HG03354 (cell line): ENCODE results near the gene C5orf15.
"Not testable (repeated sequence)": the region's sequence is repeated elsewhere in the genome, so short reads cannot be mapped to it uniquely, and the experiment has no call there.

Experiments used
- ATAC-seq: cut with Tn5 transposase; IDR thresholded peaks from one replicate; pipeline ENCODE4 v1.9.1; 2021; ENCODE audit warnings: mild to moderate bottlenecking; ENCODE audit not compliant: unreplicated experiment, poor library complexity, severe bottlenecking

The C5orf15 gene

DNA sequence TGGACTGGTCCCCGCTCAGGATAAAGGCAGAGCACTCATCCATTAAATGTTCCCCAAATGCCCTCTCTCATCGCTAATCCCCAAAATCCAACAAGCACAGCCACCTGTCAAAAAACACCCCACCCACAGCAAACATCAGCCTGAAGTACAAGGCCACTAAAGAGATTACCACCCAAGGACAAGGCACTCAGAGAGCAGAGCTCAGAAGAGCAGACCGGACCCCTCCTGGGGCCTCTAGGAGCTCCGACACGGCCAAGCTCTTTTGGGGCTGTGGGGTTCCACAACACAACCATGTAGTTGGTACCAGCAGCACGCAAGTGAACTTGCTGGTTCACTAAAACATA is 26.5 kb upstream of the C5orf15 start:
- no peak for ATAC-seq

DNA sequence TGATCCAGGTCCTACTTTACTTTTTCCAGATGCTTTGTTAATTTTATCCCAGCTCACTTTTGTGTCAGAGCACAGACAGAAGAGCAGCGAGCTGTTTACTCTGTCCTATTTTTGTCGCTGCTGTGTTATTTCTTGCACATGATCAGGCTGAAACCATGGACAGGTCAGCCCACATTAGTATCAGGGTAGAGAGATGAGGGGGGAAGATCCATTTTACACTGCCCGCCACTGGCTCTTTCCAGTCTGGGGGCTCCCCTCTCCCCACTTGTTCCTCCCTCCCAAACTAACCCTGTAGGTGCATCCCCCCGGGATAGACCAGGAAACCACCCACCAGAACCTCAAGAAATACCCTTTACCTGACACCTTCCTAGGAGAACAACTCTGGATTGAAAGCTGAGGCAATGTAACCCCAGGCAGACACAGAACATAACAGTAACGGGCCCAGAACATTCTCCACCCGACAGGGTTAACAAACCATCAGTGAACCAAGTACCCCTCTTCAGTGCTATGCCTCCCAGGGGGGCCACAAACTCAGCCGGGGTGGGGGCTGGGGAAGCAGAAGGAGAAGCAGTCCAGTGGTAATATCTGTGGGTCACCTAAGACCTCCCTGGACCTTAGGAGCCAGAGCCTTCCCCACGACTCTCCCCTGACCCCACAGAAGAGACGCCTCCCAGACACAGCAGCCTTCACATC is 26.0 kb upstream of the C5orf15 start:
- ATAC-seq = no peak

- ATAC-seq = no peak
These were observed 24.9 kb upstream of the C5orf15 start for GRCh38 chr5:133993185-133993936.

DNA sequence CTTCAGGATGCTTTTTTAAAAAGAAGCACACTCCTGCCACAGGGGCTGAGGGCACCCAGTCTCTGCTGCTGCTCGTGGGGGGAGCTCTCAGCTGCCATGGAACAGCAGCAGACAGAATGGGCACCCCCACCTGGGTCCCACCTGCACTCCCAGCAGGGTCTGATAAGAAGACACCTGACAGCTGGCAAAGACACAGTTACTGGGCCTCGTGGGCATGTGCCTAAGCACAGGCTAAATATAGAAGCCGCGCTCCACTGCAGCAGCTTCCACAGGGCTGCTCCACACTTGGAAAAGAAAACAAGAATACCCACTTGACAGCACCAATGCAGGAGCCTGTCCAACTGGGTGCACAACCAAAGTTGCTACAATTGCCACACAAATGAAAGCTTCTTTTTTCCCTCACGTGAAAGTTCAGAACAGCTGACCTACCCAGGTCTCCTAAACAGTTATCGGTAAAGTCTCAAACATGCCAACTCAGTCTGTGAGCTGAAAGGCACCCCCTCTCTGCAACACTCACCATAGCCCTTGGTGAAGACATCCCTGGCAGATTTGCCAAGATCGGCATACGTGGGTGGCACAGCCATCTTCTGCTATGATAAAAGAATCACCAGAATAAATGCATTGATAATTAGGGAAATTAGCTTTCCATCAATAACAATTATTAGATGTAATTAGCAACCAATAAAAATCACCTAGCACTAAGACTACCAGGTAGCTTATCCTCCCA is 24.2 kb upstream of the C5orf15 start:
- no peak for ATAC-seq

DNA sequence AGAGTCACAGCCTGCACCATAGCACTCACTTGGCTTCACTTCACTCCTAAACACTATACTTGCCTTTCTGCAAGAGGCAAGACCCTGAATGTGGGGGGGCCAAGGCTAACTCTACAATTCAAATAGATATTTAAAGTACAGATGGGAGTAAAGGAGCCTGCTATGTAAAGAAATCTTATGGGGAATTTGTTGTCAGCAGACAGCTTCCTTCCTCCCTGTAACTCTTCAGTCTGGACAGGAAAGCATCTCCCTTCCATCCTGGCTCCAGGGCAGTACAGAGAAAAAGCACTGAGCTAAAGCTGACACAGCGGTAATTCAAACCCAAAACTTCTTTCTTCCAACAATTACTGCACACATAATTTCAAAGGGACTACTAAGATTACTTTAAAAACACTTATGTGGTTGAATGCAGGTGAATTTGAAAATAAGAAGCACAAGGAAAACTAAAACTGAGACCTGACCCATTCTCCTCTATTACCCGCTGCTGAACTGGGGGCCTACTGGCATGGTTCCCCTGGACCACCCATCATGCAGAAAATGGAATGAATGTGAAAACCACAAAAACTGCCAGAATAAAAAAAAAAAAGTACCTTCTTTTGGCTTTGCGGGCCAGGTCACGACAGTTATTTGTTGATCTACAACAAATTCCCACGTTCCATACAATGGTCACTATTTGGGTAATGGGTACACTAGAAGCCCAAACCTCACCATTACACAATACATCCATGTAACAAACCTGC is 22.9 kb upstream of the C5orf15 start:
- no peak for ATAC-seq

DNA sequence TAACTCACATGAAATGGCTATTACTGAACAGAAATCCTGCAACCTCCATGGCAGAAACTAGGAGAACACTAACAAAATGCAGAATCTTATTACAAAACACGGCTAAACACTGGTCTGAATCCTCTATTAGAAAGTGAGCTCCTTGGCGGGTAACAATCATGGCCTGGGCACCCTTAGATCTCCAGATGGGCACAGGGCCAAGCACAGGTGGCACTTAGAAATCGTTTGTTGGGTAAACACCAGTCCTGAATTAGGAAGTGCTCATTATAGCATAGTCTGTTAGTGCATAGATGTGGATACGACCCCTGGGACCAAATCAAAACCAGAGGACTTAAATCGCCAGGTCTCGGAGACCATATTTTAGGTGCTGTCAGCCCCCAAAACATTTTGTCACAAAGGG is 22.0 kb upstream of the C5orf15 start:
- no peak for ATAC-seq

GRCh38 chr5:133985540-133986180 is 17.2 kb upstream of the C5orf15 start:
- ATAC-seq = no peak

DNA sequence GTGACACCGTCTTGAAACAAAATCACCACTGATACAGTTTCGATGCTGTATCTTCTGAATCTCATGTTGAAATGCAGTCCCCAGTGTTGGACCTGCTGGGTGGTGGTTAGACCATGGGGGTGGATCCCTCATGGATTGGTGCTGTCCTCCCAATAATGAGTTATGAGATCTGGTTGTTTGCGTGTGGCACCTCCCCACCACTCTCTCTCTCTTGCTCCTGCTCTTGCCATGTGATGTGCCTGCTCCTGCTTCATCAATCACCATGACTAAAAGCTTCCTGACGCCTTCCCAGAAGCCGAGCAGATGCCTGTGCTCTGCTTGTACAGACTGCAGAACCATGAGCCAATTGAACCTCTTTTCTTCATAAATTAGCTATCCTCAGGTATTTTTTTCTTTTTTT is 15.2 kb upstream of the C5orf15 start:
- no peak for ATAC-seq

DNA sequence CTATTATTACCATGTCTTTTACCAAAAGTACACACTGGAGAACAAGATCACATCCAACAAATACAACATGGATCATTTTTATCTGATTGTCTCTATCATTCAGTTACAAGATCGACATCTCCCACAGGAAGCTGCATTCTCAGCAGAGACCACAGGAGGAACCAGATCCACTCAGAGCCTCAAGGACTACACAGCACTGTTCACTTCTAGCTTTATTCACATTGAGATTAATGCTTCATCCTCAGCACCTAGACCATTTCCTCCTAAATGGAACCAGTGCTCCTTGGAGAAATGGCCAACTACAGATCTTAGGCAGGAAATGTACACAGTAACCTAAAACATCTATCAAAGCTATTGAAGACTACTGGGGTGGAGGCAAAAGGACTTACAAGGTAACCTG is 13.3 kb upstream of the C5orf15 start:
- ATAC-seq = no peak

DNA sequence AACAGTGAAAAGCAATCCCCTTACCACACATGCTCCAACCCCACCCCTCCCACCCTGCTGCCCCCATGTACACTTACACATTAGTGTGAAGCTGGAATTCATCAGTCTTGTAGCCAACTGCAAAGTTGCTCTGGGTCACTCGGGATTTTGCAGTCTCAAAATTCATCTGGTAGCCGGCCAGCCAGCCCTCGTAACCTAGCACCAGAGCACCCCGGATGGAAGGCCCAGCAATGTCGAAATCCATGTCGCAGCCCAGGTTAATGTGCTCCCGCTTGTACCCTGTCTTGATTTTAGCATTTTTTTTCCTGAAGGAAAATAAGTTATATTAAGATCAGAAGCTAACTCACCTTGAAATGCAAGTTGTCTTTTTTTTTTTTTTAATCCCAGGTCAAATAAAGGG is 12.2 kb upstream of the C5orf15 start:
- no peak for ATAC-seq

GRCh38 chr5:133978943-133979342 is 10.5 kb upstream of the C5orf15 start:
- ATAC-seq = no peak

- no peak for ATAC-seq
These were observed 9.4 kb upstream of the C5orf15 start for GRCh38 chr5:133977858-133978257.

- ATAC-seq = no peak
These were observed 8.8 kb upstream of the C5orf15 start for GRCh38 chr5:133977161-133977787.

DNA sequence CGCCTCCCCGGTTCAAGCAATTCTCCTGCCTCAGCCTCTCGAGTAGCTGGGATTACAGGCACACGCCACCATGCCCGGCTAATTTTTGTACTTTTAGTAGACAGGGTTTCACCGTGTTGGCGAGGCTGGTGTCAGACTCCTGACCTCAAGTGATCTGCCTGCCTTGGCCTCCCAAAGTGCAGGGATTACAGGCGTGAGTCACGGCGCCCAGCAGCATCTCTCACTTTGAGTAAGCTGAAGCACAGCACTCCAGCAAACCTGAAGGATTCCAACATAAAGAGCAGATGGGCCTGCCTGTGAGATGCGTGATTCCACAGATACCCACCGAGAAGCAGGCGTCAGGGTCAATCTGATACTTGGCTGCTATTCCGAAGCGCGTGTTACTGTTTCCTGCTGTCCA is 7.1 kb upstream of the C5orf15 start:
- not testable (repeated sequence) for ATAC-seq

DNA sequence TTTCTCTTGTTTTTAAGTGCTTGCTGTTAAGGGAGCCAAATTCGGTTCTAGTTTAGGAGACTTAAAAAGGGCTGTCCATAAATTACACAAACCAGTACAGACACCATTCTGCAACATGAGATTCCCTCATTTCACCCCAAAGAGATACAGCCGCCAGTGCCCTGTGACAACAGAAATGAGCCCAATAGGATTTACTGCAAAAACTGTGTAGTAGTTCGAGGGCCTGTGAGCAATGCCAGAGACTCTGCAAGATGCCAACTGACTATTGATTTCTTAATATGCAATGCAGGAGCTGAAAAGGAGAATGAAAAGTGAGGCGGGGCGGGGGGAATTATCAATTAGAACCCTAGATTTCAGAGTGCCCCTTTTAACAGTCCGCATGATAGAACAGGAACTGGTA is 5.7 kb upstream of the C5orf15 start:
- no peak for ATAC-seq

DNA sequence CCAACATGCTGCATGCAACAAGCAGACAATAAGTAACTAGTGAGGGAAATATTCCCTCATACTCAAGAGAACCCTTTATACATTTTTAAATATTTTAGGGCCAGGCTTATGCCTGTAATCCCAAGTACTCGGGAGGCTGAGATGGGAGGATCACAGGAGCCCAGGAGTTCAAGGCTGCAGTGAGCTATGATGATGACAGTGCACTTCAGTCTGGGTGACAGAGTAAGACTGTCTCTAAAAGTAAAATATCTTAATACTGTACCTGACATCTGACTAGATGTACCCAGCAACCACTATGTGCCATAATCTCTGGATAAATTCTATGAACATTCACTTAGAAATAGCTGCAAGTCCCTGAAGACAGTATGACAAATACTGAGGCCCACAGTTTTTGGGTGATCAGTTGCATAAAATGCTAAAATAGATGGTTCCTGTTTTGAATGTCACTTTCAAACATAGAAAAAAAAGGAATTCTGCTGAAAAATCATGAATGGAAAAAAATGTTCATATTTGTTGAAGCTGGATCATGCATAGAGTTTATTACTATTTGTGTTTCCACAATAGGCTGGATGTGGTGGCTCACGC is 2.0 kb upstream of the C5orf15 start:
- no peak for ATAC-seq

DNA sequence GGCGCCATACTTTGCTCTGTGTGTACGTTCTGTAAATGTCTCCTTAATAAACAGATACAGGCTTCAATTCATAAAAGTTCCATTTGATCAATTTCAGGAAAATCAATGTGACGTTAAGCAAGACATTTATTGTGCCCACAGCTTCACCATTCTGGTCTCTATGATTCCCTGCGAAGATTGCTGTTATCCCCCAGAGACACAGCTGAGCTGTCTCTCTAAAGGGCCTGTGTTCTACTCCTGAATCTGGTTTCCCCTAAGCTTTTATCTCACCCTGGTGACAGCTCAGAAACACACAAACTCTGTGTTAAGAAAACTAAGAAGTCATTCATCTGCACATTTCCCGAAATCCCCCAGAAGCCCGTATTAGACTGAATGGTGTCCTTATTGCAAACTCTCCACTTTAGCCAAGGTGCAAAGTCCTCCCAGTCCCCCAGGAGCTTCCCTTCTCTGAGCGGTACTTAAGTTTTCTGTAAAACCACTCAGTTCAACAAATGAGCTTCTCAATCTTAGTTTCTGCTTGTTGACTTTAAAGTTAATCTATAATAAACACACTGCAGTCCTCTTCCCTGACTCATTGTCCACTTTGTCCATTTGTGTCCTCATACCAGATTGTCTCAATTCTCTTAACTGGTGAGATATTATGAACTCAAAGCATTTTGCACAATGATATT is 1.4 kb upstream of the C5orf15 start:
- no peak for ATAC-seq

GRCh38 chr5:133967698-133968203 is 674 bp downstream of the C5orf15 start:
- peak; percentile 17 for ATAC-seq
